HCT116 (cell line): ENCODE data around the gene FIBCD1. TPM values are rescaled to one million over a fixed set of nuclear protein-coding genes. Genes with fewer than 3 reads are reported as not detected.

Experiments
- ATAC-seq: fragments of 200-7000 bp; cut with Tn5 transposase; 2 replicates; pipeline ENCODE4 v1.9.1; 2020; ENCODE audit warnings: mild to moderate bottlenecking, moderate library complexity
- BruUV-seq: library from RNA; stranded (reverse); fragments of 400-500 nt; replicated peaks from 2 replicates; lab custom pipeline; 2021; lab: Mats Ljungman, UMichigan
- CTCF ChIA-PET: fragments of 300-600 bp; sonication (Branson Sonifier 250); formaldehyde crosslinking; loops from one replicate; lab custom pipeline; 2021; ENCODE audit warnings: antibody characterized with exemption; lab: Charles Lee
- POLR2A ChIA-PET: fragments of 300-600, 350-600 bp; sonication (Branson Sonifier 250); formaldehyde crosslinking; loops from one replicate; lab custom pipeline; 2021; ENCODE audit warnings: antibody characterized with exemption; lab: Charles Lee
- RAD21 ChIA-PET, 2 experiments: fragments of 300-600 bp; sonication (Branson Sonifier 250); formaldehyde crosslinking; loops; one replicate each; lab custom pipeline; 2023; ENCODE audit warnings: low total read pairs in 2 of 2; ENCODE audit not compliant: uncharacterized antibody in 2 of 2, unreplicated experiment in 2 of 2, low non-redundant PET in 1 of 2; lab: Charles Lee
- DNase-seq: peaks from one replicate; pipeline ENCODE4 v3.0.0-alpha.2; 2010; ENCODE audit warnings: low read depth, low spot score
- H2AFZ ChIP-seq: fragments of 200-600 bp; shearing (Covaris generic), sonication (generic); 2 replicates; pipeline ENCODE4 v1.6.1; 2017; ENCODE audit warnings: low read depth, mixed run types, mixed read lengths, antibody characterized with exemption, low read length; ENCODE audit not compliant: poor library complexity, severe bottlenecking
- H3K27ac ChIP-seq: 2 replicates; pipeline ENCODE4 v1.5.1; 2012; ENCODE audit warnings: low read depth, low read length
- H3K27me3 ChIP-seq: fragments of 200-600 bp; sonication (generic); 2 replicates; pipeline ENCODE4 v1.6.1; 2016; ENCODE audit warnings: mixed run types, low read length, mixed read lengths; ENCODE audit not compliant: insufficient read depth
- H3K36me3 ChIP-seq, 2 experiments: fragments of 200-500 bp in 1 of 2; fragments of 200-600 bp in 1 of 2; sonication (Bioruptor generic) in 1 of 2; sonication (generic) in 1 of 2; 2 replicates each; pipeline versions ENCODE4 v1.5.1 to v1.6.1; 2014 to 2016; ENCODE audit warnings: low read length in 2 of 2, inconsistent platforms in 1 of 2, mixed read lengths in 1 of 2, mixed run types in 1 of 2; ENCODE audit not compliant: insufficient read depth in 2 of 2, control insufficient read depth in 1 of 2
- H3K4me1 ChIP-seq, 2 experiments: fragments of 200-600 bp in 1 of 2; sonication (generic) in 1 of 2; 2 replicates each; pipeline versions ENCODE4 v1.5.1 to v1.6.1; 2012 to 2017; ENCODE audit warnings: low read length in 2 of 2, inconsistent platforms in 1 of 2, mild to moderate bottlenecking in 1 of 2, mixed read lengths in 1 of 2, mixed run types in 1 of 2, moderate library complexity in 1 of 2; ENCODE audit not compliant: insufficient read depth in 2 of 2, control insufficient read depth in 1 of 2
- H3K4me2 ChIP-seq: fragments of 200-600 bp; sonication (generic); 2 replicates; pipeline ENCODE4 v1.6.1; 2017; ENCODE audit warnings: mixed run types, low read length, mixed read lengths
- H3K4me3 ChIP-seq, 2 experiments: fragments of 200-600 bp in 1 of 2; sonication (generic) in 1 of 2; replicated peaks in 1 of 2; 2 replicates each; pipeline ENCODE4 v1.5.1; 2011 to 2016; ENCODE audit warnings: low read length in 2 of 2, control low read depth in 1 of 2, low read depth in 1 of 2, mild to moderate bottlenecking in 1 of 2, mixed read lengths in 1 of 2, mixed run types in 1 of 2
- H3K79me2 ChIP-seq: fragments of 200-600 bp; sonication (generic); 2 replicates; pipeline ENCODE4 v1.6.1; 2017; ENCODE audit warnings: mild to moderate bottlenecking, mixed run types, low read length, moderate library complexity, mixed read lengths; ENCODE audit not compliant: insufficient read depth
- H3K9ac ChIP-seq: fragments of 200-600 bp; sonication (generic); 2 replicates; pipeline ENCODE4 v1.6.1; 2016; ENCODE audit warnings: low read length, mixed read lengths
- H3K9me2 ChIP-seq: fragments of 200-600 bp; sonication (generic), shearing (Covaris generic); 2 replicates; pipeline ENCODE4 v1.6.1; 2017; ENCODE audit warnings: mixed run types, mild to moderate bottlenecking, moderate library complexity; ENCODE audit not compliant: insufficient read depth
- H3K9me3 ChIP-seq, 2 experiments: fragments of 200-500 bp in 1 of 2; fragments of 200-600 bp in 1 of 2; sonication (Bioruptor generic) in 1 of 2; sonication (generic) in 1 of 2; 2 replicates each; pipeline ENCODE4 v1.6.1; 2014 to 2017; ENCODE audit warnings: low read length in 2 of 2, mixed read lengths in 2 of 2, inconsistent platforms in 1 of 2, low read depth in 1 of 2, mild to moderate bottlenecking in 1 of 2, mixed run types in 1 of 2, moderate library complexity in 1 of 2; ENCODE audit not compliant: control insufficient read depth in 1 of 2, insufficient read depth in 1 of 2
- H4K20me1 ChIP-seq: fragments of 200-600 bp; sonication (generic), shearing (Covaris generic); 2 replicates; pipeline ENCODE4 v1.6.1; 2017; ENCODE audit warnings: mixed run types, mild to moderate bottlenecking, moderate library complexity; ENCODE audit not compliant: insufficient read depth
- EZH2 ChIP-seq: fragments of 200-600 bp; sonication (generic); IDR thresholded peaks from 2 replicates; pipeline ENCODE4 v1.6.1; 2017; ENCODE audit warnings: antibody characterized with exemption, mixed run types
- EZH2phosphoT487 ChIP-seq: fragments of 200-600 bp; IDR thresholded peaks from 2 replicates; pipeline ENCODE4 v1.6.1; 2018; ENCODE audit warnings: antibody characterized with exemption, borderline replicate concordance
- FOSL1 ChIP-seq: IDR thresholded peaks from 2 replicates; pipeline ENCODE4 v1.6.1; 2012; ENCODE audit warnings: low read depth
- JUND ChIP-seq: IDR thresholded peaks from 2 replicates; pipeline ENCODE4 v1.6.1; 2012
- POLR2A ChIP-seq: IDR thresholded peaks from 2 replicates; pipeline ENCODE4 v1.7.0; 2011; ENCODE audit warnings: borderline replicate concordance; ENCODE audit not compliant: insufficient read depth, insufficient read length; ENCODE audit errors: extremely low read depth
- ZBTB33 ChIP-seq: IDR thresholded peaks from 2 replicates; pipeline ENCODE4 v1.6.1; 2011; ENCODE audit warnings: mild to moderate bottlenecking, low read length, moderate library complexity; ENCODE audit not compliant: insufficient replicate concordance; ENCODE audit errors: extremely low read depth
- ZFX ChIP-seq: fragments of 450-650 bp; IDR thresholded peaks from 2 replicates; pipeline ENCODE4 v1.6.1; 2017
- ZNF274 ChIP-seq: fragments of 200-500 bp; sonication (Bioruptor generic); IDR thresholded peaks from 2 replicates; pipeline ENCODE4 v1.6.1; 2014; ENCODE audit warnings: mild to moderate bottlenecking, low read depth, low read length, inconsistent platforms
- intact Hi-C: fragments of 100-400 bp; cut with micrococcal nuclease; formaldehyde crosslinking; loops from 2 replicates; pipeline ENCODE4 v1.10.0; 2022
- total RNA-seq: library from RNA; stranded (reverse); gene quantifications from one replicate; pipeline ENCODE4 v1.2.1, GENCODE V29; 2021; ENCODE audit not compliant: unreplicated experiment
- TF ChIP-seq, protein P1 (sequence below): IDR thresholded peaks from 2 replicates; pipeline ENCODE4 v1.6.1; 2012

FIBCD1 gene
- total RNA-seq, 1 experiment from 2014 or later = 26.1 TPM

- no peak overlapping the region for H2AFZ ChIP-seq
- H4K20me1 ChIP-seq = no peaks in the 10 kb centered on the region
- H3K9me3 ChIP-seq = no peaks in the 10 kb centered on the region
- H3K27ac ChIP-seq = no peak overlapping the region
- H3K36me3 ChIP-seq = no peaks in the 10 kb centered on the region
- H3K27me3 ChIP-seq = no peaks in the 10 kb centered on the region
- TF ChIP-seq POLR2A (no peak), EZH2phosphoT487 (no peak), JUND (no peak), FOSL1 (no peak), ZNF274 (no peak), EZH2 (no peak)
- TF ChIP-seq, protein P1, sequence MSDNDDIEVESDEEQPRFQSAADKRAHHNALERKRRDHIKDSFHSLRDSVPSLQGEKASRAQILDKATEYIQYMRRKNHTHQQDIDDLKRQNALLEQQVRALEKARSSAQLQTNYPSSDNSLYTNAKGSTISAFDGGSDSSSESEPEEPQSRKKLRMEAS = no peak
- ChIA-PET CTCF (interaction anchor here (0.9 to 1.0 kb wide), 2 partner anchors 70 to 74 kb away, joined by 3 read pairs; no protein-coding TSS in a partner anchor), RAD21 (interaction anchor here in 1 of 2 experiments (1.2 kb wide), 1 partner anchor 70 kb away, joined by 3 read pairs; no protein-coding TSS in a partner anchor), POLR2A (no interaction called here)
- H3K79me2 ChIP-seq = no peaks in the 10 kb centered on the region
- DNase-seq = no peak
- ATAC-seq = no peak
- H3K9ac ChIP-seq = no peak overlapping the region
- H3K9me2 ChIP-seq = no peaks in the 10 kb centered on the region
- peak overlapping the region; percentile 58 to 77 for H3K4me3 ChIP-seq
- peak overlapping the region; percentile 93 for H3K4me2 ChIP-seq
- no TSS peak for BruUV-seq
- H3K4me1 ChIP-seq = peaks cover 27 to 54% of the 10 kb centered on the region in 2 experiments
- intact Hi-C loops = no loop called here
Observed at GRCh38 chr9:130940027-130940549, 1.0 kb upstream of the FIBCD1 start.

DNA sequence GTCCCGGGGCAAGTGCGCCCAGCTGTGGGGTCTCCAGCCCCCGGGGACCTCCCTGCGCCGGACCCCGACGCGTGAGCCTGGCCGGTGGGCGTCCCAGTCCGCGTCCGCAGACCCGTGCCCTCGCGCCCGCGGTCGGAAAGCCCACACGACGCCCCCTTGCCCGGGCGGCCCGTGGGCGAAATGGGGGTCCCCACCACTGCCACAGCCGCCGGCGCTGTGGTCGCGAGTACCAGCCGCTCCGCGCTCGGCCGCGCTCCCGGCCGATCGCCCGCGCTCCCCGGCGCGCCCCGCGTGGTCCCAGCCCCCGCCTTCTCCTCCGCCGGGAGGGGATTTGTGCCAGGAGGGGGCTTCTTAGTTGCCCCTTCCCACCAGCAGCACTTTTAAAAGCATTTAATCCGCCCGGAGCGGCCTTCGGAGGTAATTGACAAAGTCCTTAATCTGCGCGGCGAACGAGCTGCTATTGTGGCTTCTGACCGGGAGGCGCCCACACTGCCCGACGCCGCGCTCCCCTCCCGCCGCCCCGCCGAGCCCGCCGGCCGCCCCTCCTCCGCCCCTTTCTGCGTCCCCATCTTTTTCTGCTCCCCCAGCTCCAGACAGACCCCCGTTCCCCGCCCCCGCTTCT is 469 bp upstream of the FIBCD1 start:
- BruUV-seq = no TSS peak
- DNase-seq = no peak
- RAD21 ChIA-PET = interaction anchor here in 1 of 2 experiments (1.2 kb wide), 1 partner anchor 70 kb away, joined by 3 read pairs; no protein-coding TSS in a partner anchor

More for the DNA sequence above, 469 bp upstream of the FIBCD1 start:
- no peak overlapping the region for H2AFZ ChIP-seq
- H4K20me1 ChIP-seq = no peaks in the 10 kb centered on the region
- no peaks in the 10 kb centered on the region for H3K36me3 ChIP-seq
- POLR2A ChIA-PET = no interaction called here
- ATAC-seq = peak; percentile 7
- H3K9ac ChIP-seq = peak overlapping the region; percentile 61
- H3K79me2 ChIP-seq = no peaks in the 10 kb centered on the region
- CTCF ChIA-PET = interaction anchor here (0.9 to 1.0 kb wide), 2 partner anchors 70 to 73 kb away, joined by 3 read pairs; no protein-coding TSS in a partner anchor
- H3K9me3 ChIP-seq = no peaks in the 10 kb centered on the region
- H3K4me1 ChIP-seq = peaks cover 27 to 55% of the 10 kb centered on the region in 2 experiments
- TF ChIP-seq ZBTB33 (no peak), ZFX (peak; percentile 1; the same call in 1 of the 2 replicates)
- TF ChIP-seq, all 23 proteins: peak for 1
- peak overlapping the region; percentile 93 for H3K4me2 ChIP-seq
- no peaks in the 10 kb centered on the region for H3K9me2 ChIP-seq
- intact Hi-C loops = no loop called here
- H3K27me3 ChIP-seq = no peaks in the 10 kb centered on the region
- peak overlapping the region; percentile 58 to 77 for H3K4me3 ChIP-seq
- peak overlapping the region; percentile 42; the same call in 1 of the 2 replicates for H3K27ac ChIP-seq
